Memory B cell (primary cell): Measurements from ENCODE around the gene FRYL.
"Not testable (repeated sequence)": the region's sequence is repeated elsewhere in the genome, so short reads cannot be mapped to it uniquely, and the experiment has no call there.

ENCODE experiments used
- ATAC-seq: fragments of 150-1000 bp; cut with Tn5 transposase; 2 replicates; pipeline ENCODE4 v1.10.0; 2021; ENCODE audit warnings: low read depth, mild to moderate bottlenecking, moderate library complexity
- DNase-seq, 2 donors: peaks; one replicate each; pipeline ENCODE4 v3.0.0; 2022; ENCODE audit warnings: low spot score in 2 of 2
- H3K27ac Mint-ChIP-seq: one replicate; pipeline ENCODE4 v1.8.0; 2022; ENCODE audit warnings: mild to moderate bottlenecking, moderate library complexity, mixed read lengths
- H3K27me3 Mint-ChIP-seq: one replicate; pipeline ENCODE4 v1.8.0; 2022; ENCODE audit warnings: mixed read lengths
- H3K36me3 Mint-ChIP-seq: one replicate; pipeline ENCODE4 v1.8.0; 2022; ENCODE audit warnings: mild to moderate bottlenecking, mixed read lengths
- H3K4me1 Mint-ChIP-seq: one replicate; pipeline ENCODE4 v1.8.0; 2022; ENCODE audit warnings: mixed read lengths
- H3K4me3 Mint-ChIP-seq: one replicate; pipeline ENCODE4 v1.8.0; 2022; ENCODE audit warnings: mild to moderate bottlenecking, moderate library complexity, mixed read lengths
- H3K9me3 Mint-ChIP-seq: one replicate; pipeline ENCODE4 v1.8.0; 2022; ENCODE audit warnings: mixed read lengths

Gene FRYL

DNA sequence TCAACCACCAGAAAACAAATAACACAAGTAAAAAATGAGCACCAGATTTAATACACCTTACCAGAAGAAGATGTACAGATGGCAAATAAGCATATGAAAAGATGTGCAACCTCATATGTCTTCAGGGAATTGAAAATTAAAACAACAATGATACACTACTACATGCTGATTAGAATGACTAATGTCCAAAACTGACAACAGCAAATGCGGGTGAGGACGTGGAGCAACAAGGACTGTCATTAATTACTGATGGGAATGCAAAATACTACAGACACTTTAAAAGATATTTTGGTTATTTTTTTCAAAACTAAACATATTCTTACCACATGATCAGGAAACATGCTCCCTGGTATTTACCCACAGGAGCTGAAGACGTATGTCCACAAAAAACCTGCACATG is 140.3 kb downstream of the FRYL start:
- ATAC-seq (no peak), DNase-seq (no peak)

DNA sequence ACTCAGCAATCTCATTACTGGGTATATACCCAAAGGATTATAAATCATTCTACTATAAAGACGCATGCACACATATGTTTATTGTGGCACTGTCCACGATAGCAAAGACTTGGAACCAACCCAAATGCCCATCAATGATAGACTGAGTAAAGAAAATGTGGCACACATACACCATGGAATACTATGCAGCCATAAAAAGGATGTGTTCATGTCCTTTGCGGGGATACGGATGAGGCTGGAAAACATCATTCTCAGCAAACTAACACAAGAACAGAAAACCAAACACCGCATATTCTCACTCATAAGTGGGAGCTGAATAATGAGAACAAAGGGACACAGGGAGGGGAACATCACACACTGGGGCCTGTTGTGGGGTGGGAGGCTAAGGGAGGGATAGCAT is 141.5 kb downstream of the FRYL start:
- not testable (repeated sequence) for H3K4me3 Mint-ChIP-seq, DNase-seq, H3K9me3 Mint-ChIP-seq, ATAC-seq, H3K36me3 Mint-ChIP-seq, H3K27ac Mint-ChIP-seq, H3K27me3 Mint-ChIP-seq
- H3K4me1 Mint-ChIP-seq, result peaks cover 13% of the 10 kb centered on the region

More for the DNA sequence above, 140.3 kb downstream of the FRYL start:
- H3K4me3 Mint-ChIP-seq, result no peak overlapping the region
- no peaks in the 10 kb centered on the region for H3K27me3 Mint-ChIP-seq
- H3K36me3 Mint-ChIP-seq, result peaks cover 10% of the 10 kb centered on the region
- peaks cover 13% of the 10 kb centered on the region for H3K4me1 Mint-ChIP-seq
- H3K27ac Mint-ChIP-seq, result peak overlapping the region; percentile 5
- H3K9me3 Mint-ChIP-seq, result no peaks in the 10 kb centered on the region

DNA sequence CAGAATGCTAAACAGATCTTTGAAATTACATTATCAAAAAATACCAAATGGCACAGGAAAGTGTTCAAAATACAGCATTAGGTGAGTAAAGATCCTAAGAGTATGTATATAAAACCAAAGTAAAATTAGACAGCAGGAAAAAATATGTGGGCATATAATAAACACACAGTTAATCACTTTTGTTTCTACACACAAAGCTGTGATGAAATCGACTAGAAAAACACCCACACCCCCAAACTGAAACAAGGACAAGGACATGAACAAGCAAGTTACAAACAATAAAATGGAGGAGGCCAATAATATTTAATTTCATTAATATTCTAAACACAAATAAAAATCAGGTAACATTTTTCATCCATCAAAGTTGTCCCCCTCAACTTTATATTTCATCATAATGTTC is 143.2 kb downstream of the FRYL start:
- no peaks in the 10 kb centered on the region for H3K9me3 Mint-ChIP-seq
- peaks cover 10% of the 10 kb centered on the region for H3K36me3 Mint-ChIP-seq
- ATAC-seq, result no peak
- no peaks in the 10 kb centered on the region for H3K27me3 Mint-ChIP-seq
- no peak overlapping the region for H3K27ac Mint-ChIP-seq
- peaks cover 8% of the 10 kb centered on the region for H3K4me1 Mint-ChIP-seq
- DNase-seq, result no peak
- H3K4me3 Mint-ChIP-seq, result no peak overlapping the region

- no peak for DNase-seq
- Mint-ChIP-seq H3K9me3 (no peaks in the 10 kb centered on the region), H3K36me3 (peaks cover 10% of the 10 kb centered on the region), H3K4me1 (peaks cover 8% of the 10 kb centered on the region), H3K27me3 (no peaks in the 10 kb centered on the region), H3K4me3 (no peak overlapping the region), H3K27ac (no peak overlapping the region)
- ATAC-seq, result no peak
Observed at GRCh38 chr4:48635980-48636379, 144.1 kb downstream of the FRYL start.

DNA sequence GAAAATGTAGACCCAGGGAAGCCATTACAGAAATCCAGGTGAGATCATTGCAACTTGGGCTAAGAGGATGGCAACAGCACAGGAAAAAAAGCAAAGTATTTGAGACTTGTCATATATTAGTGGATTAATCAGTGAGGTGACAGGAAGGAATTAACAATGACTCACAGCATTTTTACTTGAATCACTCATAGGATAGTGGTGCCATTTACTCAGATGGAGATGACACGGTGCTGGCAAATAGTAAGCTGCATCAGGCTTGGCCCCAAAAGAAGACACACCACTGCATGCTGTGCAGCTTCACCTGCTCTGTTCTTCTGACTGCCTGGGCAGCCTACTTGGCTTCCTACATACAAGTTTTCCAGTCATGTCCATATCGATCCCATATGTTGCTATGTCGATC is 144.8 kb downstream of the FRYL start:
- Mint-ChIP-seq H3K36me3 (peaks cover 10% of the 10 kb centered on the region), H3K27me3 (no peaks in the 10 kb centered on the region), H3K4me1 (peaks cover 8% of the 10 kb centered on the region), H3K27ac (no peak overlapping the region), H3K9me3 (no peaks in the 10 kb centered on the region), H3K4me3 (no peak overlapping the region)
- ATAC-seq (no peak), DNase-seq (no peak)

- Mint-ChIP-seq H3K4me1 (peaks cover 6% of the 10 kb centered on the region), H3K9me3 (no peaks in the 10 kb centered on the region), H3K36me3 (peaks cover 9% of the 10 kb centered on the region), H3K27ac (no peak overlapping the region), H3K27me3 (no peaks in the 10 kb centered on the region), H3K4me3 (no peak overlapping the region)
- ATAC-seq, result peak; percentile 34
- no peak for DNase-seq
Observed at GRCh38 chr4:48634688-48635308, 145.3 kb downstream of the FRYL start.

DNA sequence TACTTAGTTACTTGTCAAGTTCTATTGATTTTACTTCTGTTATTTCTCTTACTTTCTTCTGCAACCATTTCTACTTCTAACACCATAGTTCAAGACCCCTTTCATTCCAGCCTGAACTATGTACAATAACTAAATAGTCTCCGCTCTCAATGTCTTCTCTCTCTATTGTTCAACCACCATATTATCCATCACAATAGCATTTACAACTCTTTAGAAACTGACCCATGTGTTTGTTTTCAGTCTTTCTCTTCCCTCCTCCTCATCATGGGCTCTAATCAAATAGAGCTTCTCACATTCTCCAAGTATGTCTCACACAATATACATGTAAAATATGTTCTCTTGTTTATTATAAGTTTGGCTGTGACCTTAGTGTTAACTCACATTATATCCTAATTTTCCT is 146.4 kb downstream of the FRYL start:
- DNase-seq, result no peak
- peaks cover 4% of the 10 kb centered on the region for H3K36me3 Mint-ChIP-seq
- H3K4me3 Mint-ChIP-seq, result no peak overlapping the region
- ATAC-seq, result no peak
- no peak overlapping the region for H3K27ac Mint-ChIP-seq
- H3K27me3 Mint-ChIP-seq, result no peaks in the 10 kb centered on the region
- no peaks in the 10 kb centered on the region for H3K9me3 Mint-ChIP-seq
- peaks cover 7% of the 10 kb centered on the region for H3K4me1 Mint-ChIP-seq

DNA sequence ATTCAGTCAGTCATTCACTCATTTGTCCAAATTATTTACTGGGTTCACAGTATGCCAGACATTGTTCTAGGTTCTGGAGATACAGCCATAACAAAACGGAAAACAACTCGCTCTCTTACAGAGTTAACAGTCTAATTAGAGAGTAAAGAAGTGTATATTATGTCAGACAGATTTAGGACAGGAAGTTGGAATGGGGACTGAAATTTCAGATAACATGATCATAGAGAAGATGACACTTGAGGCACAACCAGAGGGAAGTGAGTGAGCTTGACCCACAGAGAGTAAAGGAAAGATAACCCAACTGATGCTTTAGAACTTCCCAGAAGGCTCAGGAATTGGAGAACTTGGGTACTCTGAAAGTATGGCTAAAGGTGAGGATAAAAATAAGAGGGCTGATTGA is 150.6 kb downstream of the FRYL start:
- Mint-ChIP-seq H3K36me3 (peaks cover 8% of the 10 kb centered on the region), H3K27ac (peak overlapping the region; percentile 60), H3K4me3 (no peak overlapping the region), H3K4me1 (peaks cover 3% of the 10 kb centered on the region), H3K9me3 (no peaks in the 10 kb centered on the region), H3K27me3 (no peaks in the 10 kb centered on the region)
- no peak for DNase-seq
- no peak for ATAC-seq

GRCh38 chr4:48623182-48623780 is 156.8 kb downstream of the FRYL start:
- H3K4me1 Mint-ChIP-seq, result no peaks in the 10 kb centered on the region
- ATAC-seq (no peak), DNase-seq (no peak)
- no peak overlapping the region for H3K4me3 Mint-ChIP-seq
- H3K36me3 Mint-ChIP-seq, result peaks cover 27% of the 10 kb centered on the region
- H3K27ac Mint-ChIP-seq, result no peak overlapping the region
- H3K27me3 Mint-ChIP-seq, result no peaks in the 10 kb centered on the region
- no peaks in the 10 kb centered on the region for H3K9me3 Mint-ChIP-seq

- ATAC-seq (no peak), DNase-seq (no peak)
- H3K9me3 Mint-ChIP-seq, result no peaks in the 10 kb centered on the region
- no peak overlapping the region for H3K27ac Mint-ChIP-seq
- H3K36me3 Mint-ChIP-seq, result peaks cover 39% of the 10 kb centered on the region
- no peaks in the 10 kb centered on the region for H3K4me1 Mint-ChIP-seq
- H3K4me3 Mint-ChIP-seq, result no peak overlapping the region
- H3K27me3 Mint-ChIP-seq, result no peaks in the 10 kb centered on the region
Observed at GRCh38 chr4:48620831-48621230, 159.2 kb downstream of the FRYL start.

- Mint-ChIP-seq H3K9me3 (no peaks in the 10 kb centered on the region), H3K4me3 (no peak overlapping the region), H3K4me1 (no peaks in the 10 kb centered on the region), H3K27me3 (no peaks in the 10 kb centered on the region), H3K36me3 (peaks cover 39% of the 10 kb centered on the region), H3K27ac (no peak overlapping the region)
- no peak for ATAC-seq
- DNase-seq, result no peak
Observed at GRCh38 chr4:48620093-48620492, 160.0 kb downstream of the FRYL start.

GRCh38 chr4:48604527-48604926 is 175.6 kb downstream of the FRYL start:
- ATAC-seq (no peak), DNase-seq (no peak)
- H3K36me3 Mint-ChIP-seq, result peaks cover 2% of the 10 kb centered on the region
- H3K4me1 Mint-ChIP-seq, result no peaks in the 10 kb centered on the region
- no peaks in the 10 kb centered on the region for H3K9me3 Mint-ChIP-seq
- no peak overlapping the region for H3K27ac Mint-ChIP-seq
- H3K27me3 Mint-ChIP-seq, result no peaks in the 10 kb centered on the region
- no peak overlapping the region for H3K4me3 Mint-ChIP-seq

- Mint-ChIP-seq H3K36me3 (peaks cover 2% of the 10 kb centered on the region), H3K27ac (peak overlapping the region; percentile 22)
Observed at GRCh38 chr4:48604041-48604440, 176.0 kb downstream of the FRYL start.

GRCh38 chr4:48603366-48604003 is 176.6 kb downstream of the FRYL start:
- DNase-seq (no peak), ATAC-seq (no peak)
- Mint-ChIP-seq H3K4me3 (no peak overlapping the region), H3K27ac (peak overlapping the region; percentile 22), H3K9me3 (no peaks in the 10 kb centered on the region), H3K27me3 (no peaks in the 10 kb centered on the region), H3K36me3 (peaks cover 4% of the 10 kb centered on the region), H3K4me1 (no peaks in the 10 kb centered on the region)

More at GRCh38 chr4:48604041-48604440, 176.0 kb downstream of the FRYL start:
- no peak for ATAC-seq
- Mint-ChIP-seq H3K4me1 (no peaks in the 10 kb centered on the region), H3K27me3 (no peaks in the 10 kb centered on the region), H3K9me3 (no peaks in the 10 kb centered on the region), H3K4me3 (no peak overlapping the region)
- no peak for DNase-seq

DNA sequence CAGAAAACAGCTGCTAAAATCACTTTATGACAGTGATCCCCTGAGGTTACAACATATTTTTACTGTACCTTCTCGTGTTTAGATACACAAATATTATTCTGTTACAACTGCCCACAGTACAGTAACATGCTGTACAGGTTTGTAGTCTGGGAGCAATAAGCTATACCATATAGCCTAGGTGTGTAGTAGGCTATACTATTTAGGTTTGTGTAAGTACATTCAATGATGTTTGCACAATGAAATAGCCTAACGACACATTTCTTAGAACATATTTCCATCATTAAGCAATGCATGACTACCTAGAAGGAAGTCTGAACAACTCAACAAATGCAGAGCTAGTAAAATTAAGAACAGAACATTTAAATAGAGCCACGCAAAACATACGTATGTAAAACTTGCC is 177.3 kb downstream of the FRYL start:
- no peak overlapping the region for H3K4me3 Mint-ChIP-seq
- ATAC-seq (no peak), DNase-seq (no peak)
- peaks cover 4% of the 10 kb centered on the region for H3K36me3 Mint-ChIP-seq
- H3K4me1 Mint-ChIP-seq, result no peaks in the 10 kb centered on the region
- H3K27ac Mint-ChIP-seq, result peak overlapping the region; percentile 31
- H3K27me3 Mint-ChIP-seq, result no peaks in the 10 kb centered on the region
- H3K9me3 Mint-ChIP-seq, result no peaks in the 10 kb centered on the region
